Astrocyte of the hippocampus (primary cell): ENCODE data around the gene TNF.
A peak's percentile ranks its signal among the peaks of the same experiment; 100 is the strongest.

Source experiments
- DNase-seq: peaks from one replicate; pipeline ENCODE4 v3.0.0; 2011; ENCODE audit warnings: low read depth, low spot score

TNF gene

DNA sequence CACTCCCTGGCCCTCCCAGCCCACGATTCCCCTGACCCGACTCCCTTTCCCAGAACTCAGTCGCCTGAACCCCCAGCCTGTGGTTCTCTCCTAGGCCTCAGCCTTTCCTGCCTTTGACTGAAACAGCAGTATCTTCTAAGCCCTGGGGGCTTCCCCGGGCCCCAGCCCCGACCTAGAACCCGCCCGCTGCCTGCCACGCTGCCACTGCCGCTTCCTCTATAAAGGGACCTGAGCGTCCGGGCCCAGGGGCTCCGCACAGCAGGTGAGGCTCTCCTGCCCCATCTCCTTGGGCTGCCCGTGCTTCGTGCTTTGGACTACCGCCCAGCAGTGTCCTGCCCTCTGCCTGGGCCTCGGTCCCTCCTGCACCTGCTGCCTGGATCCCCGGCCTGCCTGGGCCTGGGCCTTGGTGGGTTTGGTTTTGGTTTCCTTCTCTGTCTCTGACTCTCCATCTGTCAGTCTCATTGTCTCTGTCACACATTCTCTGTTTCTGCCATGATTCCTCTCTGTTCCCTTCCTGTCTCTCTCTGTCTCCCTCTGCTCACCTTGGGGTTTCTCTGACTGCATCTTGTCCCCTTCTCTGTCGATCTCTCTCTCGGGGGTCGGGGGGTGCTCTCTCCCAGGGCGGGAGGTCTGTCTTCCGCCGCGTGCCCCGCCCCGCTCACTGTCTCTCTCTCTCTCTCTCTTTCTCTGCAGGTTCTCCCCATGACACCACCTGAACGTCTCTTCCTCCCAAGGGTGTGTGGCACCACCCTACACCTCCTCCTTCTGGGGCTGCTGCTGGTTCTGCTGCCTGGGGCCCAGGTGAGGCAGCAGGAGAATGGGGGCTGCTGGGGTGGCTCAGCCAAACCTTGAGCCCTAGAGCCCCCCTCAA, 3.1 kb upstream of the TNF start, which contains the start of gene LTA:
Gene LTA, plus strand, starts transcription at position 249 of the 871 bp plus-strand sequence. Its CDS starts 454 bp downstream, at position 703.
- DNase-seq = no peak

DNA sequence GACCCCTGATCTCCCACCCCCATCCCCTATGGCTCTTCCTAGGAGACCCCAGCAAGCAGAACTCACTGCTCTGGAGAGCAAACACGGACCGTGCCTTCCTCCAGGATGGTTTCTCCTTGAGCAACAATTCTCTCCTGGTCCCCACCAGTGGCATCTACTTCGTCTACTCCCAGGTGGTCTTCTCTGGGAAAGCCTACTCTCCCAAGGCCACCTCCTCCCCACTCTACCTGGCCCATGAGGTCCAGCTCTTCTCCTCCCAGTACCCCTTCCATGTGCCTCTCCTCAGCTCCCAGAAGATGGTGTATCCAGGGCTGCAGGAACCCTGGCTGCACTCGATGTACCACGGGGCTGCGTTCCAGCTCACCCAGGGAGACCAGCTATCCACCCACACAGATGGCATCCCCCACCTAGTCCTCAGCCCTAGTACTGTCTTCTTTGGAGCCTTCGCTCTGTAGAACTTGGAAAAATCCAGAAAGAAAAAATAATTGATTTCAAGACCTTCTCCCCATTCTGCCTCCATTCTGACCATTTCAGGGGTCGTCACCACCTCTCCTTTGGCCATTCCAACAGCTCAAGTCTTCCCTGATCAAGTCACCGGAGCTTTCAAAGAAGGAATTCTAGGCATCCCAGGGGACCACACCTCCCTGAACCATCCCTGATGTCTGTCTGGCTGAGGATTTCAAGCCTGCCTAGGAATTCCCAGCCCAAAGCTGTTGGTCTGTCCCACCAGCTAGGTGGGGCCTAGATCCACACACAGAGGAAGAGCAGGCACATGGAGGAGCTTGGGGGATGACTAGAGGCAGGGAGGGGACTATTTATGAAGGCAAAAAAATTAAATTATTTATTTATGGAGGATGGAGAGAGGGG, 1.9 kb upstream of the TNF start:
- no peak for DNase-seq

DNA sequence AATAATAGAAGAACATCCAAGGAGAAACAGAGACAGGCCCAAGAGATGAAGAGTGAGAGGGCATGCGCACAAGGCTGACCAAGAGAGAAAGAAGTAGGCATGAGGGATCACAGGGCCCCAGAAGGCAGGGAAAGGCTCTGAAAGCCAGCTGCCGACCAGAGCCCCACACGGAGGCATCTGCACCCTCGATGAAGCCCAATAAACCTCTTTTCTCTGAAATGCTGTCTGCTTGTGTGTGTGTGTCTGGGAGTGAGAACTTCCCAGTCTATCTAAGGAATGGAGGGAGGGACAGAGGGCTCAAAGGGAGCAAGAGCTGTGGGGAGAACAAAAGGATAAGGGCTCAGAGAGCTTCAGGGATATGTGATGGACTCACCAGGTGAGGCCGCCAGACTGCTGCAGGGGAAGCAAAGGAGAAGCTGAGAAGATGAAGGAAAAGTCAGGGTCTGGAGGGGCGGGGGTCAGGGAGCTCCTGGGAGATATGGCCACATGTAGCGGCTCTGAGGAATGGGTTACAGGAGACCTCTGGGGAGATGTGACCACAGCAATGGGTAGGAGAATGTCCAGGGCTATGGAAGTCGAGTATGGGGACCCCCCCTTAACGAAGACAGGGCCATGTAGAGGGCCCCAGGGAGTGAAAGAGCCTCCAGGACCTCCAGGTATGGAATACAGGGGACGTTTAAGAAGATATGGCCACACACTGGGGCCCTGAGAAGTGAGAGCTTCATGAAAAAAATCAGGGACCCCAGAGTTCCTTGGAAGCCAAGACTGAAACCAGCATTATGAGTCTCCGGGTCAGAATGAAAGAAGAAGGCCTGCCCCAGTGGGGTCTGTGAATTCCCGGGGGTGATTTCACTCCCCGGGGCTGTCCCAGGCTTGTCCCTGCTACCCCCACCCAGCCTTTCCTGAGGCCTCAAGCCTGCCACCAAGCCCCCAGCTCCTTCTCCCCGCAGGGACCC, 981 bp upstream of the TNF start:
- DNase-seq = no peak

DNA sequence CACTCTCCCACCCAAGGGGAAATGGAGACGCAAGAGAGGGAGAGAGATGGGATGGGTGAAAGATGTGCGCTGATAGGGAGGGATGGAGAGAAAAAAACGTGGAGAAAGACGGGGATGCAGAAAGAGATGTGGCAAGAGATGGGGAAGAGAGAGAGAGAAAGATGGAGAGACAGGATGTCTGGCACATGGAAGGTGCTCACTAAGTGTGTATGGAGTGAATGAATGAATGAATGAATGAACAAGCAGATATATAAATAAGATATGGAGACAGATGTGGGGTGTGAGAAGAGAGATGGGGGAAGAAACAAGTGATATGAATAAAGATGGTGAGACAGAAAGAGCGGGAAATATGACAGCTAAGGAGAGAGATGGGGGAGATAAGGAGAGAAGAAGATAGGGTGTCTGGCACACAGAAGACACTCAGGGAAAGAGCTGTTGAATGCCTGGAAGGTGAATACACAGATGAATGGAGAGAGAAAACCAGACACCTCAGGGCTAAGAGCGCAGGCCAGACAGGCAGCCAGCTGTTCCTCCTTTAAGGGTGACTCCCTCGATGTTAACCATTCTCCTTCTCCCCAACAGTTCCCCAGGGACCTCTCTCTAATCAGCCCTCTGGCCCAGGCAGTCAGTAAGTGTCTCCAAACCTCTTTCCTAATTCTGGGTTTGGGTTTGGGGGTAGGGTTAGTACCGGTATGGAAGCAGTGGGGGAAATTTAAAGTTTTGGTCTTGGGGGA, 754 bp downstream of the TNF start:
- no peak for DNase-seq

DNA sequence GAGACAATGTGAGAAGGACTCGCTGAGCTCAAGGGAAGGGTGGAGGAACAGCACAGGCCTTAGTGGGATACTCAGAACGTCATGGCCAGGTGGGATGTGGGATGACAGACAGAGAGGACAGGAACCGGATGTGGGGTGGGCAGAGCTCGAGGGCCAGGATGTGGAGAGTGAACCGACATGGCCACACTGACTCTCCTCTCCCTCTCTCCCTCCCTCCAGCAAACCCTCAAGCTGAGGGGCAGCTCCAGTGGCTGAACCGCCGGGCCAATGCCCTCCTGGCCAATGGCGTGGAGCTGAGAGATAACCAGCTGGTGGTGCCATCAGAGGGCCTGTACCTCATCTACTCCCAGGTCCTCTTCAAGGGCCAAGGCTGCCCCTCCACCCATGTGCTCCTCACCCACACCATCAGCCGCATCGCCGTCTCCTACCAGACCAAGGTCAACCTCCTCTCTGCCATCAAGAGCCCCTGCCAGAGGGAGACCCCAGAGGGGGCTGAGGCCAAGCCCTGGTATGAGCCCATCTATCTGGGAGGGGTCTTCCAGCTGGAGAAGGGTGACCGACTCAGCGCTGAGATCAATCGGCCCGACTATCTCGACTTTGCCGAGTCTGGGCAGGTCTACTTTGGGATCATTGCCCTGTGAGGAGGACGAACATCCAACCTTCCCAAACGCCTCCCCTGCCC, 1.7 kb downstream of the TNF start:
- DNase-seq = no peak

DNA sequence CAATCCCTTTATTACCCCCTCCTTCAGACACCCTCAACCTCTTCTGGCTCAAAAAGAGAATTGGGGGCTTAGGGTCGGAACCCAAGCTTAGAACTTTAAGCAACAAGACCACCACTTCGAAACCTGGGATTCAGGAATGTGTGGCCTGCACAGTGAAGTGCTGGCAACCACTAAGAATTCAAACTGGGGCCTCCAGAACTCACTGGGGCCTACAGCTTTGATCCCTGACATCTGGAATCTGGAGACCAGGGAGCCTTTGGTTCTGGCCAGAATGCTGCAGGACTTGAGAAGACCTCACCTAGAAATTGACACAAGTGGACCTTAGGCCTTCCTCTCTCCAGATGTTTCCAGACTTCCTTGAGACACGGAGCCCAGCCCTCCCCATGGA, 2.2 kb downstream of the TNF start:
- no peak for DNase-seq

DNA sequence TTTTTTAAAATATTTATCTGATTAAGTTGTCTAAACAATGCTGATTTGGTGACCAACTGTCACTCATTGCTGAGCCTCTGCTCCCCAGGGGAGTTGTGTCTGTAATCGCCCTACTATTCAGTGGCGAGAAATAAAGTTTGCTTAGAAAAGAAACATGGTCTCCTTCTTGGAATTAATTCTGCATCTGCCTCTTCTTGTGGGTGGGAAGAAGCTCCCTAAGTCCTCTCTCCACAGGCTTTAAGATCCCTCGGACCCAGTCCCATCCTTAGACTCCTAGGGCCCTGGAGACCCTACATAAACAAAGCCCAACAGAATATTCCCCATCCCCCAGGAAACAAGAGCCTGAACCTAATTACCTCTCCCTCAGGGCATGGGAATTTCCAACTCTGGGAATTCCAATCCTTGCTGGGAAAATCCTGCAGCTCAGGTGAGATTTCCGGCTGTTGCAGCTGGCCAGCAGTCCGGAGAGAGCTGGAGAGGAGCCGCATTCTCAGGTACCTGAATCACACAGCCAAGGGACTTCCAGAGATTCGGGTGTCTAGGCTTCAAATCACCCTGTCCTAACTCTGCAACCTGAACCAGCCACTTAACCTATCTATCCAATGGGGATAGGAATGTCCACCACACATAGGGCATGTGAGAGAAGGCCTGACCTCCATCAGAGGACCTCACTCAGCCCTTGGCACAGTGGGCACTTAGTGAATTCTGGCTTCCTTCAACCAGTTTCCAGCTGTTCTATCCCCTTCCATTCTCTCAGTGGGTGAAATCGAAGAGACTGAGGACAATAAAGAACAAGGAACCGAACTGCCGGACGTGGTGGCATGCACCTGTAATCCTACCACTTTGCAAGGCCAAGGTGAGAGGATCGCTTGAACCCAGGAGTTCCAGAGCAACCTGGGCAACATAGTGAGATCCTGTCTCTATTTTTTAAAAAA, 3.1 kb downstream of the TNF start:
- peak; percentile 12 for DNase-seq

DNA sequence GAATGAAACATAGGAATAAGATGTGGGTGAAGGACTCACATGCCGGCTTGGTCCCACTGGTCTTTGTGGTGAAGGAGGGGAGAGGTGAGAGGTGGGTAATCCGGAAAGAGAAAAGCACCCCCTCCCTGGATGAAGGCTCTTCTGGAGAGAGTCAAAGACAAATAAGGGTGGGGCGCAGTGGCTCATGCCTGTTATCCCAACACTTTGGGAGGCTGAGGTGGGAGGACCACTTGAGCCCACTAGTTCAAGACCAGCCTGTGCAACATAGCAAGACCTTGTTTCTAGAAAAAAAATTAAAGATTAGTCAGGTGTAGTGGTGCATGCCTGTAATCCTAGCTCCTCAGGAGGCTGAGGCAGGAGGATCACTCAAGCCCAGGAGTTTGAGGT, 3.7 kb downstream of the TNF start:
- DNase-seq = no peak

DNA sequence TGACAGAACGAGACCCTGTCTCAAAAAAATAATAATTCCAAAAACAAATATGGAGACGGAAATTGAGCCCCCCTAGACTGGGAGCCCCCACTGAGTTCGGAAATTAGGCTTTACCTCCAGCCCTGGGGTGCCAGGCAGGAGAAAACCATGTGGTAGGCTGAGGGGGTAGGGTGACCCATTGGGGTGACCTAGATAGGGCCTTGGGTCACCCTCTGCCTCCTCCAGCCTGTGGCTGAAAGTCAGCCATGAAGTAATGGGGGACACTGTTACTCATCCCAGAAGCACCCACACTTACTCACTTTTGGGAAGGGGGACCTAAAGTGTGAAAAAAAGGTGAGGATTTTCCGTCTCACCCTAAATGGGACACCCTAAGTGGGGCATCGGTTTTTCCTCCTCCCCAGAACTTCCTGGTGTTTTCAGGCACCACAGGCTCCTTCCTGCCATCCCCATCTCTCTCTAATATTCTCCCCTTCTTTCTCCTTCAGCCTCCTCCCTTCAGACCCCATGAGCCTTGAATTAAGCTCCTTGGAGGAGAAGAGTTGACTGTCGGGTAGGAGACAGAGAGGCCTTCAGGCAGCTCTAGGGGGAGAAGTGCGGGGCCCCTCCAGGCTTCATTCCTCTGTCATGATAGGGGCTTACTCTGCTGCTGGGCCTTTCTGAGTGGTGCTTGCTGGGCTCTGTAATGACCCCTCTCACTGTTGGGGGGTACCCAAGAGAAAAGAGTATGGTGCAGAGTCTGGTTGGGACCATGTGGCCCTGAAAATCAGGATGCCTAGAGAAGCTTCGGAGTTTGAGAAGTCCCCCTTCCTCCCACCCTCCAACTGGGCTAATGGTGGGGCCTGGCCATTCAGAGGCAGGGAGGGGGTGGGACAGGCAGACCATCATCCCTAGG, 4.4 kb downstream of the TNF start:
- DNase-seq = no peak

DNA sequence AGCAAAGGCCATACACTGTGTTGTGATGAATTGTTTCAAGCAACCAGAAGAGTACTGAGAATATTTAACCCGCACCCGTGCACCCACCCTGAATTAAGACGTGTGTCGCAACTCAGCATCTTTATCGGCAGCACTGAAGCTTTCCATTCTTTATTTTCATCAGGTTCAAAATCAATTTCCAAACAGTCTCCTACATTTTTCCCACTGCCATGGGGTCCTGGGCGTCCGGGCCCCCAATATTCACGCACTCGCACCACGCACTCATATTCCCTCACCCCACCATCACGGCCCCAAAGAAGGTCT, 5.0 kb downstream of the TNF start:
- no peak for DNase-seq

DNA sequence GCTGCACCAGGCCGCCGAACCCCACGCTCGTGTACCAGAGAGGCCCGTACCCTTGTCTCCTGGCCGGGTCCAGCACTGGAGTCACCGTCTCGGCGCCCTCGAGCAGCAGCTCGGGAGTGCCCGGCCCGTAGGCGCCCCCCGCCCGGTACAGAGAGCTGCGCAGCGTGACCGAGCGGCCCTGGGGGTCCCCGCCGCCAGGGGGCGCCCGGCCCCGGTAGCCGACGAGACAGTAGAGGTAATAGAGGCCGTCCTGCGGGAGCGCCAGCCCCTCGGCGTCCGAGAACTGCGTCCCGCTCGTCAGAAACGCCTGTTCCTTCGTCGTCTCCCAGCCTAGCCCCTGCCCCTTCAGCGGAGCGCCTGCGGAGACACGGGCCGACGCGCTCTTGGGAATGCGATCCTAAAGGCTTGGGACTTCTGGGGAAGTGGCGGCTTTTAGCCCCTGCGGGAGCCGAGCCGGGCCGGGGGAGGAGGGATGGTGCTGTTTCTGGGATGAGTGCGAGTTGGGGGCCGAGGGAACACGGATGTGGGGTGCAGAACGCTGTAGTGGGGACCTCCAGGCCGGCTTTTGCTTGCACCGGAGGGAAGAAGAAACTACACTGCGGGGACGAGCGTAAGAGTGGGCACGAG, 5.6 kb downstream of the TNF start:
- peak; percentile 94 for DNase-seq

DNA sequence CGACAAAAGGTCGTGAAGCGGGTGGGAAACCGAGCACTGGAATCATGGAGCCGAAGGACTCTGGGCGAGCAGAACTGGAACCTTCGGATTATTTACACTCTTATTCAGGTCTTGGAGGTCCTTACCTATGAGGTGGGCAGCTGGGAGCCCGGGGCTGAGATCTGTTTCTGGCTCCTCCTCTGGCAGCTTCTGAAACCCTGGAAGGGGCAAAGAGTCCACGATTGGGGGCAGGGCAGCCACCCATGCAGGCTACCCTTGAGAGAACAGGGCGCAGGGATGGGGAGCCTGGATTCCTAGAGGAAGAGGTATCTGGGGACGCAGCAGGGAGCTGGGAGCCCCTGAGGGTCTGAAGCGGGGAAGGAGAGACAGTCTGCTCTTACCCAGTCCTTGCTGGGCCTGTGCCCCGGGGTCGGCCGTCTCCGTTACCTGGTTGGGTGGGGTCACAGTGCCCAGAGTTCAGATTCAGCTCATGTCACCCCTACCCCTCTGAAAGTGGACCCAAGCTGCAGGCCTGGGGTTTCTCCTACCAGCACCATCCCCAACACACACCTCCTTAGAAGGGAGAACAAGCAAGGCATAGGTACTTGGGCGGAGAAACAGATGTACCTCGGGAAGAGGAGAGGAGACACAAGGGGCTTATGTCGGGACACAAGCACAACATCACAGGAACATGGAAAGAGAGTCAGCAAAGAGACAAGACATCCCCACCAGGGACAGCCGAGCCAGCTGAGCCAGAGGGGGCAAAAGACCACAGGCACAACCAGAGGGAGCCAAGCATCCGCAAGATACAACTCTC, 6.3 kb downstream of the TNF start:
- DNase-seq = no peak

DNA sequence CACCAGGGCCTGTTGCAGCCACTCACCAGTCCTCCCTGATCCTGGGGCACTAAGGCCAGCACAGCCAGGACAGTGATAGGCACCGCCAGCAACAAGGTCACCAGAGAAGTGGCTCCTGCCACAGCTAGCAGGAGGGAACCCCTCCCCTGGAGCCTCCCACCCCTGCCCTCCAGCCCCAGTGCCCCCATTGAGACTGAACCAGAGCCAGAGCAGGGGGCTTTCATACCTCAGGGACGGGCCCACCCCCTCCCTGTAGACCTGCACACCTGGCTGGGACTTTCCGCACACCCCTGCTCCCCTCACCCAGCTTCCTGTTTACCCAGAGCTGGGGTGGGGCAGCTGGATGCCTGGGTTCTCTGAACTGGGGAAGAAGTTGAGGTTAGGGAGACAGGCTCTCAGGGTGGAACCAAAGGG, 6.9 kb downstream of the TNF start, which contains the start of gene LTB:
Gene LTB, minus strand, starts transcription at position 195 of the 414 bp plus-strand sequence. Its CDS starts 7 bp downstream, at position 188.
- no peak for DNase-seq

DNA sequence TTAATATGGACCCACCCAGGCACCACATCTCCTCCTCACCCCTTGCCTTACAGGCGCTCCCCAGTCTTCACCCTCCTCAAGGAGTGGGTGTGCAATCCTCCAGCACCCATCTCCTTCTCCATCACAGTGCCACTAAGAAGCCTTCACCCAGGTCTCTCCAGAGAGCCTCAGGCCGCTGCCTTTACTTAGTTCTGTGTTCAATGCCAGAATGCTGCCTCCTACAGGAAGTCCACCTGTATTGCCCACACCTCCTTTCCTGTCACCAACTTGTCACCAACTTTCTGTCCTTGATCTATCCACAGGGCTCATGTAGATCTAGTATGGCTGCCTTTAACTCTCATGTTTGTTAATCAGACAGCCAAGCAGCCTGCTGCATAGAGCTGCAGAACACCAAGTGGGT, 10.1 kb downstream of the TNF start:
- DNase-seq = no peak

DNA sequence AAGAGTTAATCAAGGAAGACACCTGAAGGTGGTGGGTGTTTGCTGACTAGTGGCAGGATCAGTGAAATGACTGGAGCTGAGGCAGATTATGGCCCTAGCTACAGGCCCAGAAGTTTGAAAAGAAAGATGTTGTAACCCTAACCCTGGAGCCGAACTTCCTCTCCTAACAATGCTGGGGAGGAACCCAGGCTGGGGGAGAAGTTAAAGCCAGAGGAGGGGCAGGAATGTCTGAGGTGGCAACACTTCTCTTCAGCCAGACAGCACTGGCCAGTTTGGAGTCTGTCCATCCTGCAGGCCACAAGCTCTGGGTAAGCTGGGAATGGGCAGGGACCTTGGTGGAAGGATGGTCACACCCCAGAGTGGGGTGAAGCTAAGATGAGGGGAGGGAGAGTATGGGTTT, 10.6 kb downstream of the TNF start, which contains the start of gene LST1:
Gene LST1, plus strand, starts transcription at position 270 of the 400 bp plus-strand sequence. CDS start 1,023 bp downstream, outside the sequence.
- DNase-seq = no peak

DNA sequence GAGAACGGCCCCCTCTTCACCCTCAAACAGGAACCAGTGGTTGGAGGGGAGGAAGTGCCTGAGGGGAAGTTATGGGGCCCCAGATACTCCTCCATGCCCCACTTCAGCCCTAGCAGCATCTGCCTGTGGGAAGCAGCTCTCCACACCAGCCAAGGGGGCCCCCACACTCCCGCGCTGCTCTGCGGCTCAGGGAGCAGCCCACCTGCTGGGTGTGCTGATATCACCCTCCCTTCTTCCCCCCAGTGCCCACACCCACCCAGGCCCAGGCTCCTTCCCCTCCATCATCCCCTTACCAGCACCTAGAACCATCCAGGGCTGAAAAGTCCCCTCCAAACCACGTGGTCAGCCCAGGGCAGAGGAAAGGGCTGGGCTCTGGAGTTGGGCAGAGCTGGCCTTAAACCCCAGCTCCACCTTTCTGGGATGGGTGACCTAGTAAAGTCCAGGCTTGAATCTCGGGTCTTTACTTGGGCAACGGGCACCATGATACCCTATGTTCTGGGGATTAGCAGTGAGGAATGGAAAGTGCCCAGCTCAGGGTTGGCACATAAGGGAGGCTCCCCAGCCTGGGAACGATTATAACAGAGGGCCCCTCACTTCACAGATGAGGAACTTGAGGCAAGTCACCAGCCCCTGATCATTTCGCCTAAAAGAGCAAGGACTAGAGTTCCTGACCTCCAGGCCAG, 11.4 kb downstream of the TNF start:
- DNase-seq = no peak
